ENCODE measurements around the gene SASH1.

Gene SASH1

GRCh38 chr6:148342350-148343046 is at the start of gene SASH1:
Gene SASH1, plus strand, starts transcription at chr6:148342838. Its CDS starts 230 bp downstream, at chr6:148343068.
- DNase-seq (ENCODE audit: low read depth): peak; percentile 79

- DNase-seq (ENCODE audit: low read depth): no peak
These were observed 49.2 kb upstream of the SASH1 start for GRCh38 chr6:148293181-148293995.

- no peak for DNase-seq (ENCODE audit: low read depth)
These were observed 48.6 kb upstream of the SASH1 start for GRCh38 chr6:148294059-148294458.

- no peak for DNase-seq (ENCODE audit: low read depth)
These were observed 47.3 kb upstream of the SASH1 start for GRCh38 chr6:148295261-148295887.

- DNase-seq (ENCODE audit: low read depth): no peak
These were observed 45.9 kb upstream of the SASH1 start for GRCh38 chr6:148296771-148297170.

- no peak for DNase-seq (ENCODE audit: low read depth)
These were observed 44.0 kb upstream of the SASH1 start for GRCh38 chr6:148298683-148299082.

GRCh38 chr6:148303616-148304015 is 39.0 kb upstream of the SASH1 start:
- DNase-seq (ENCODE audit: low read depth): no peak

- DNase-seq (ENCODE audit: low read depth): no peak
These were observed 37.7 kb upstream of the SASH1 start for GRCh38 chr6:148304976-148305375.

- DNase-seq (ENCODE audit: low read depth): no peak
These were observed 36.4 kb upstream of the SASH1 start for GRCh38 chr6:148306286-148306685.

GRCh38 chr6:148307405-148307804 is 35.2 kb upstream of the SASH1 start:
- no peak for DNase-seq (ENCODE audit: low read depth)

- DNase-seq (ENCODE audit: low read depth): no peak
These were observed 33.3 kb upstream of the SASH1 start for GRCh38 chr6:148309301-148309700.

GRCh38 chr6:148311966-148312669 is 30.5 kb upstream of the SASH1 start:
- DNase-seq (ENCODE audit: low read depth): peak; percentile 71

GRCh38 chr6:148313488-148313887 is 29.1 kb upstream of the SASH1 start:
- no peak for DNase-seq (ENCODE audit: low read depth)

GRCh38 chr6:148316308-148316707 is 26.3 kb upstream of the SASH1 start:
- DNase-seq (ENCODE audit: low read depth): no peak

GRCh38 chr6:148317051-148317450 is 25.6 kb upstream of the SASH1 start:
- DNase-seq (ENCODE audit: low read depth): no peak

- no peak for DNase-seq (ENCODE audit: low read depth)
These were observed 24.9 kb upstream of the SASH1 start for GRCh38 chr6:148317739-148318138.

GRCh38 chr6:148322704-148323103 is 19.9 kb upstream of the SASH1 start:
- no peak for DNase-seq (ENCODE audit: low read depth)

GRCh38 chr6:148323344-148323743 is 19.3 kb upstream of the SASH1 start:
- peak; percentile 83 for DNase-seq (ENCODE audit: low read depth)

- DNase-seq (ENCODE audit: low read depth): no peak
These were observed 18.2 kb upstream of the SASH1 start for GRCh38 chr6:148324297-148324985.

GRCh38 chr6:148325316-148326068 is 17.1 kb upstream of the SASH1 start:
- no peak for DNase-seq (ENCODE audit: low read depth)

Measured in amniotic epithelial cell (primary cell).